GM13977 (cell line): ENCODE results near the gene RPL12.

Source experiments
- DNase-seq: peaks from one replicate; pipeline ENCODE4 v3.0.0; 2012; ENCODE audit warnings: low spot score
- CTCF ChIP-seq: IDR thresholded peaks from 2 replicates; pipeline ENCODE4 v1.5.1; 2012; ENCODE audit warnings: mild to moderate bottlenecking, control low read depth; ENCODE audit not compliant: insufficient read depth; ENCODE audit errors: extremely low read depth, missing control alignments
- in situ Hi-C: fragments of 300-500 bp; cut with MboI; formaldehyde crosslinking; loops from one replicate; pipeline ENCODE4 v1.12.0; 2022; ENCODE audit warnings: low sequenced_read_pairs, low pct_unique_long_range_greater_than_20kb, mixed read lengths, inconsistent platforms; ENCODE audit not compliant: unreplicated experiment

The RPL12 gene

GRCh38 chr9:127450243-127450760 is 904 bp downstream of the RPL12 start:
- no peak for TF ChIP-seq CTCF
- in situ Hi-C loops = no loop called here
- no peak for DNase-seq

GRCh38 chr9:127449332-127449966 is 1.8 kb downstream of the RPL12 start:
- no peak for DNase-seq
- in situ Hi-C loops = no loop called here
- no peak for TF ChIP-seq CTCF

- no peak for TF ChIP-seq CTCF
- in situ Hi-C loops = no loop called here
- DNase-seq = no peak
Observed at GRCh38 chr9:127448112-127448805, 2.9 kb downstream of the RPL12 start.

GRCh38 chr9:127447416-127448111 is 3.6 kb downstream of the RPL12 start:
- in situ Hi-C loops = no loop called here
- no peak for TF ChIP-seq CTCF
- no peak for DNase-seq

- TF ChIP-seq CTCF = no peak
- DNase-seq = no peak
- in situ Hi-C loops = no loop called here
Observed at GRCh38 chr9:127446713-127447415, 4.3 kb downstream of the RPL12 start.

GRCh38 chr9:127445851-127446712 is 5.1 kb downstream of the RPL12 start:
- no peak for DNase-seq
- in situ Hi-C loops = no loop called here
- no peak for TF ChIP-seq CTCF
